ENCODE measurements around the gene MAP1B.

MAP1B gene

GRCh38 chr5:72228960-72229359 is 121.7 kb downstream of the MAP1B start:
- Histone ChIP-seq H3K27ac (ENCODE audit: insufficient read depth in 1 of 2, low read depth in 1 of 2, low read length in 2 of 2, poor library complexity in 1 of 2, severe bottlenecking in 2 of 2) (no peak overlapping the region), H3K27me3 (replicated peaks in 2 of 5; ENCODE audit: control insufficient read depth in 4 of 5, insufficient read depth in 5 of 5, low read length in 4 of 5) (no peaks in the 10 kb centered on the region), H3K4me1 (ENCODE audit: control extremely low read depth in 1 of 4, control insufficient read depth in 4 of 4, insufficient read depth in 4 of 4, low read length in 3 of 4) (peaks cover 8 to 30% (median 17%) of the 10 kb centered on the region in 4 experiments), H3K4me3 (ENCODE audit: control insufficient read depth in 1 of 7, extremely low read depth in 1 of 7, insufficient read depth in 4 of 7, low read depth in 2 of 7, low read length in 6 of 7) (no peak overlapping the region), H3K36me3 (ENCODE audit: control insufficient read depth in 4 of 4, insufficient read depth in 4 of 4, low read length in 3 of 4) (peaks cover 5 to 65% (median 25%) of the 10 kb centered on the region in 4 experiments), H3K9me3 (ENCODE audit: control extremely low read depth in 1 of 5, control insufficient read depth in 4 of 5, insufficient read depth in 2 of 5, low read depth in 1 of 5, low read length in 4 of 5) (no peaks in the 10 kb centered on the region)
- WGBS (ENCODE audit: insufficient coverage) = 96% methylated on average over 3 of the region's 3 CpGs
- ChIA-PET POLR2A (no interaction called here), CTCF (no interaction called here)
- peak in 1 of 3 donors; percentile 26 for DNase-seq

- H3K4me1 ChIP-seq (ENCODE audit: control extremely low read depth in 1 of 4, control insufficient read depth in 4 of 4, insufficient read depth in 4 of 4, low read length in 3 of 4) = peaks cover 20 to 47% (median 28%) of the 10 kb centered on the region in 4 experiments
- no peak overlapping the region for H3K27ac ChIP-seq (ENCODE audit: insufficient read depth in 1 of 2, low read depth in 1 of 2, low read length in 2 of 2, poor library complexity in 1 of 2, severe bottlenecking in 2 of 2)
- no peaks in the 10 kb centered on the region for H3K9me3 ChIP-seq (ENCODE audit: control extremely low read depth in 1 of 5, control insufficient read depth in 4 of 5, insufficient read depth in 2 of 5, low read depth in 1 of 5, low read length in 4 of 5)
- H3K27me3 ChIP-seq (replicated peaks in 2 of 5; ENCODE audit: control insufficient read depth in 4 of 5, insufficient read depth in 5 of 5, low read length in 4 of 5) = no peaks in the 10 kb centered on the region
- ChIA-PET CTCF (interaction anchor here (0.8 to 1.5 kb wide), 3 partner anchors 9 to 18 kb away, joined by 3 to 5 read pairs (median 3); no protein-coding TSS in a partner anchor), POLR2A (no interaction called here)
- WGBS (ENCODE audit: insufficient coverage) = 100% methylated on average over 1 of the region's 6 CpGs
- no peak overlapping the region for H3K4me3 ChIP-seq (ENCODE audit: control insufficient read depth in 1 of 7, extremely low read depth in 1 of 7, insufficient read depth in 4 of 7, low read depth in 2 of 7, low read length in 6 of 7)
- DNase-seq = peak; percentile 36 to 79 (median 73)
- peaks cover 5 to 46% (median 14%) of the 10 kb centered on the region in 4 experiments for H3K36me3 ChIP-seq (ENCODE audit: control insufficient read depth in 4 of 4, insufficient read depth in 4 of 4, low read length in 3 of 4)
Measured at GRCh38 chr5:72231991-72232703, 124.9 kb downstream of the MAP1B start.

- Histone ChIP-seq H3K27ac (ENCODE audit: insufficient read depth in 1 of 2, low read depth in 1 of 2, low read length in 2 of 2, poor library complexity in 1 of 2, severe bottlenecking in 2 of 2) (no peak overlapping the region), H3K9me3 (ENCODE audit: control extremely low read depth in 1 of 5, control insufficient read depth in 4 of 5, insufficient read depth in 2 of 5, low read depth in 1 of 5, low read length in 4 of 5) (no peaks in the 10 kb centered on the region), H3K4me3 (ENCODE audit: control insufficient read depth in 1 of 7, extremely low read depth in 1 of 7, insufficient read depth in 4 of 7, low read depth in 2 of 7, low read length in 6 of 7) (no peak overlapping the region), H3K27me3 (replicated peaks in 2 of 5; ENCODE audit: control insufficient read depth in 4 of 5, insufficient read depth in 5 of 5, low read length in 4 of 5) (no peaks in the 10 kb centered on the region), H3K36me3 (ENCODE audit: control insufficient read depth in 4 of 4, insufficient read depth in 4 of 4, low read length in 3 of 4) (peaks cover 7 to 51% (median 14%) of the 10 kb centered on the region in 4 experiments), H3K4me1 (ENCODE audit: control extremely low read depth in 1 of 4, control insufficient read depth in 4 of 4, insufficient read depth in 4 of 4, low read length in 3 of 4) (peaks cover 20 to 47% (median 28%) of the 10 kb centered on the region in 4 experiments)
- DNase-seq = no peak
- WGBS (ENCODE audit: insufficient coverage) = 100% methylated on average over 2 of the region's 2 CpGs
- POLR2A ChIA-PET = no interaction called here
- CTCF ChIA-PET = interaction anchor here (1.5 kb wide), 1 partner anchor 9 kb away, joined by 5 read pairs; no protein-coding TSS in a partner anchor
Measured at GRCh38 chr5:72232838-72233237, 125.6 kb downstream of the MAP1B start.

- peak in 1 of 3 donors; percentile 29 for DNase-seq
- Histone ChIP-seq H3K4me3 (ENCODE audit: control insufficient read depth in 1 of 7, extremely low read depth in 1 of 7, insufficient read depth in 4 of 7, low read depth in 2 of 7, low read length in 6 of 7) (no peak overlapping the region), H3K4me1 (ENCODE audit: control extremely low read depth in 1 of 4, control insufficient read depth in 4 of 4, insufficient read depth in 4 of 4, low read length in 3 of 4) (peaks cover 20 to 47% (median 28%) of the 10 kb centered on the region in 4 experiments), H3K9me3 (ENCODE audit: control extremely low read depth in 1 of 5, control insufficient read depth in 4 of 5, insufficient read depth in 2 of 5, low read depth in 1 of 5, low read length in 4 of 5) (no peaks in the 10 kb centered on the region), H3K36me3 (ENCODE audit: control insufficient read depth in 4 of 4, insufficient read depth in 4 of 4, low read length in 3 of 4) (peaks cover 10 to 46% (median 14%) of the 10 kb centered on the region in 4 experiments), H3K27ac (ENCODE audit: insufficient read depth in 1 of 2, low read depth in 1 of 2, low read length in 2 of 2, poor library complexity in 1 of 2, severe bottlenecking in 2 of 2) (peak overlapping the region; percentile 25 to 75), H3K27me3 (replicated peaks in 2 of 5; ENCODE audit: control insufficient read depth in 4 of 5, insufficient read depth in 5 of 5, low read length in 4 of 5) (no peaks in the 10 kb centered on the region)
- no CpG with 5 or more reads among the region's 1 CpG for WGBS (ENCODE audit: insufficient coverage)
- ChIA-PET CTCF (interaction anchor here (1.0 to 1.4 kb wide), 2 partner anchors 11 to 13 kb away, joined by 3 to 9 read pairs; no protein-coding TSS in a partner anchor), POLR2A (interaction anchor here (0.6 kb wide), 1 partner anchor 84 kb away, joined by 3 read pairs; no protein-coding TSS in a partner anchor)
Measured at GRCh38 chr5:72233835-72234234, 126.6 kb downstream of the MAP1B start.

GRCh38 chr5:72234265-72234700 is 127.0 kb downstream of the MAP1B start:
- Histone ChIP-seq H3K4me1 (ENCODE audit: control extremely low read depth in 1 of 4, control insufficient read depth in 4 of 4, insufficient read depth in 4 of 4, low read length in 3 of 4) (peaks cover 20 to 47% (median 28%) of the 10 kb centered on the region in 4 experiments), H3K36me3 (ENCODE audit: control insufficient read depth in 4 of 4, insufficient read depth in 4 of 4, low read length in 3 of 4) (peaks cover 10 to 43% (median 14%) of the 10 kb centered on the region in 4 experiments), H3K27ac (ENCODE audit: insufficient read depth in 1 of 2, low read depth in 1 of 2, low read length in 2 of 2, poor library complexity in 1 of 2, severe bottlenecking in 2 of 2) (peak overlapping the region; percentile 25 to 75), H3K9me3 (ENCODE audit: control extremely low read depth in 1 of 5, control insufficient read depth in 4 of 5, insufficient read depth in 2 of 5, low read depth in 1 of 5, low read length in 4 of 5) (no peaks in the 10 kb centered on the region), H3K4me3 (ENCODE audit: control insufficient read depth in 1 of 7, extremely low read depth in 1 of 7, insufficient read depth in 4 of 7, low read depth in 2 of 7, low read length in 6 of 7) (peak overlapping the region in 2 of 7 experiments; percentile 10 to 25), H3K27me3 (replicated peaks in 2 of 5; ENCODE audit: control insufficient read depth in 4 of 5, insufficient read depth in 5 of 5, low read length in 4 of 5) (no peaks in the 10 kb centered on the region)
- peak; percentile 87 to 97 (median 94) for DNase-seq
- CTCF ChIA-PET = interaction anchor here (0.8 to 1.4 kb wide), 5 partner anchors 11 to 95 kb away, joined by 3 to 9 read pairs (median 3); partner anchors contain the start of genes MRPS27 and PTCD2
- POLR2A ChIA-PET = no interaction called here

GRCh38 chr5:72234868-72235267 is 127.6 kb downstream of the MAP1B start:
- Histone ChIP-seq H3K9me3 (ENCODE audit: control extremely low read depth in 1 of 5, control insufficient read depth in 4 of 5, insufficient read depth in 2 of 5, low read depth in 1 of 5, low read length in 4 of 5) (no peaks in the 10 kb centered on the region), H3K27ac (ENCODE audit: insufficient read depth in 1 of 2, low read depth in 1 of 2, low read length in 2 of 2, poor library complexity in 1 of 2, severe bottlenecking in 2 of 2) (peak overlapping the region in 1 of 2 experiments; percentile 75)

GRCh38 chr5:72235725-72236124 is 128.4 kb downstream of the MAP1B start:
- H3K4me1 ChIP-seq (ENCODE audit: control extremely low read depth in 1 of 4, control insufficient read depth in 4 of 4, insufficient read depth in 4 of 4, low read length in 3 of 4) = peaks cover 20 to 47% (median 28%) of the 10 kb centered on the region in 4 experiments
- no peaks in the 10 kb centered on the region for H3K27me3 ChIP-seq (replicated peaks in 2 of 5; ENCODE audit: control insufficient read depth in 4 of 5, insufficient read depth in 5 of 5, low read length in 4 of 5)
- H3K36me3 ChIP-seq (ENCODE audit: control insufficient read depth in 4 of 4, insufficient read depth in 4 of 4, low read length in 3 of 4) = peaks cover 10 to 33% (median 11%) of the 10 kb centered on the region in 4 experiments
- ChIA-PET CTCF (interaction anchor here (1.3 kb wide), 2 partner anchors 11 to 97 kb away, joined by 3 read pairs; no protein-coding TSS in a partner anchor), POLR2A (no interaction called here)
- H3K27ac ChIP-seq (ENCODE audit: insufficient read depth in 1 of 2, low read depth in 1 of 2, low read length in 2 of 2, poor library complexity in 1 of 2, severe bottlenecking in 2 of 2) = no peak overlapping the region
- no peak overlapping the region for H3K4me3 ChIP-seq (ENCODE audit: control insufficient read depth in 1 of 7, extremely low read depth in 1 of 7, insufficient read depth in 4 of 7, low read depth in 2 of 7, low read length in 6 of 7)
- H3K9me3 ChIP-seq (ENCODE audit: control extremely low read depth in 1 of 5, control insufficient read depth in 4 of 5, insufficient read depth in 2 of 5, low read depth in 1 of 5, low read length in 4 of 5) = no peaks in the 10 kb centered on the region
- no CpG with 5 or more reads among the region's 1 CpG for WGBS (ENCODE audit: insufficient coverage)
- DNase-seq = no peak

More at GRCh38 chr5:72234868-72235267, 127.6 kb downstream of the MAP1B start:
- POLR2A ChIA-PET = no interaction called here
- 100% methylated on average over 1 of the region's 1 CpG for WGBS (ENCODE audit: insufficient coverage)
- Histone ChIP-seq H3K27me3 (replicated peaks in 2 of 5; ENCODE audit: control insufficient read depth in 4 of 5, insufficient read depth in 5 of 5, low read length in 4 of 5) (no peaks in the 10 kb centered on the region), H3K4me1 (ENCODE audit: control extremely low read depth in 1 of 4, control insufficient read depth in 4 of 4, insufficient read depth in 4 of 4, low read length in 3 of 4) (peaks cover 20 to 47% (median 28%) of the 10 kb centered on the region in 4 experiments), H3K4me3 (ENCODE audit: control insufficient read depth in 1 of 7, extremely low read depth in 1 of 7, insufficient read depth in 4 of 7, low read depth in 2 of 7, low read length in 6 of 7) (peak overlapping the region in 1 of 7 experiments; percentile 10), H3K36me3 (ENCODE audit: control insufficient read depth in 4 of 4, insufficient read depth in 4 of 4, low read length in 3 of 4) (peaks cover 10 to 40% (median 12%) of the 10 kb centered on the region in 4 experiments)
- CTCF ChIA-PET = interaction anchor here (0.8 to 1.4 kb wide), 4 partner anchors 10 to 96 kb away, joined by 3 to 9 read pairs (median 3); partner anchors contain the start of genes MRPS27 and PTCD2
- DNase-seq = no peak
